Measurements from ENCODE around the gene GJB3. TPM values are rescaled to one million over a fixed set of nuclear protein-coding genes. Genes with fewer than 3 reads are reported as not detected.

GJB3 gene
- total and polyA plus RNA-seq, 11 donors: not detected

DNA sequence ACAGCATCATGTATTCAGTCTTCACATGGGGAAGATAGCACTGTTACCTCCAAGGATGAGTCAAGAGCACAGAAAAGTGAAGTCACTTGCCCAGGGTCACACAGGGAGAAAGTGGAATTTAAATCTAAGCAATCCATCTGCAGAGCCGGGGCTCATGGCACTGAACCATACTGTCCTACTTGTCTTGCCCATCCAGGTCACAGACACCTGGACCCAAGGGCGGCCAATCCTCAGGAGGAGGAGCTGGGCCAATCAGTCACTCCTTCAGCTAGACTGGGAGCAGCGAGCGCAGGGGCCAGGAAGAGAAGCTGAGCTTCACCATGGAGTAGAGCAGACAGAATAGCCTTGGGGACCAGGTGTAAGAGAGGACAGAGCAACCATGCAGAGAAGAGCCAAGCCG is 35.3 kb upstream of the GJB3 start:
- Histone ChIP-seq H3K4me1 (no peaks in the 10 kb centered on the region), H3K27ac (no peak overlapping the region), H3K36me3 (no peaks in the 10 kb centered on the region), H3K27me3 (peaks cover 0 to 19% (median 5%) of the 10 kb centered on the region in 9 donors), H3K9me3 (no peaks in the 10 kb centered on the region), H3K4me3 (no peak overlapping the region)
- WGBS, 4 donors: 71 to 90% (median 85%) methylated on average over 5 of the region's 5 CpGs
- intact Hi-C loops (cut with DNase I): loop anchor here in 6 of 10 donors (10.0 kb wide), 4 partner anchors 291 to 1111 kb away; no protein-coding TSS in a partner anchor
- DNase-seq (no peak), ATAC-seq (no peak)
- TF ChIP-seq CTCF (IDR thresholded peaks at IDR 0.05): no peak
- no peak for TF ChIP-seq POLR2A (IDR thresholded peaks at IDR 0.05)

DNA sequence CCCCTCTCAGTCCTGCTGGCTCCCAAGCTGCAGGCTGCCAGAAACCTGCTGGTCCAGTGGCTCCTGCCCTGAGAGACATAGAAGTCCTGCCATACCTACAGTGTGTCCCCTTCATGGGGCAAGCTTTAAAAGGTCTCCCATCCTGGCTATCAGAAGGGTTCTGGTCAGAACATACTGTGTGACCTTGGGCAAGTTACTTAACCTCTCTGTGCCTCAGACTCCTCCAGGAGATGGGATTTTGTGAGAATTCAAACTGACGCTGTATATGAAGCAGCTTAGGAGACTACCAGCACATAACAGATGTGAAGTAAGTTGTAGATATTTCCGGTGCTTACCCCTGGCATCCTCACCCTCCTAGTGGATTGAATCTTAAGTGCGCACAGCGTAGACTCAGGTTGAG is 34.9 kb upstream of the GJB3 start:
- Histone ChIP-seq H3K27ac (no peak overlapping the region), H3K9me3 (no peaks in the 10 kb centered on the region), H3K4me1 (no peaks in the 10 kb centered on the region), H3K36me3 (no peaks in the 10 kb centered on the region), H3K27me3 (peaks cover 0 to 19% (median 5%) of the 10 kb centered on the region in 9 donors), H3K4me3 (no peak overlapping the region)
- intact Hi-C loops (cut with DNase I): loop anchor here in 6 of 10 donors (10.0 kb wide), 4 partner anchors 291 to 1111 kb away; no protein-coding TSS in a partner anchor
- 80 to 90% (median 83%) methylated on average over 4 of the region's 4 CpGs for WGBS, 4 donors
- ATAC-seq (no peak), DNase-seq (no peak)
- no peak for TF ChIP-seq CTCF (IDR thresholded peaks at IDR 0.05)
- no peak for TF ChIP-seq POLR2A (IDR thresholded peaks at IDR 0.05)

DNA sequence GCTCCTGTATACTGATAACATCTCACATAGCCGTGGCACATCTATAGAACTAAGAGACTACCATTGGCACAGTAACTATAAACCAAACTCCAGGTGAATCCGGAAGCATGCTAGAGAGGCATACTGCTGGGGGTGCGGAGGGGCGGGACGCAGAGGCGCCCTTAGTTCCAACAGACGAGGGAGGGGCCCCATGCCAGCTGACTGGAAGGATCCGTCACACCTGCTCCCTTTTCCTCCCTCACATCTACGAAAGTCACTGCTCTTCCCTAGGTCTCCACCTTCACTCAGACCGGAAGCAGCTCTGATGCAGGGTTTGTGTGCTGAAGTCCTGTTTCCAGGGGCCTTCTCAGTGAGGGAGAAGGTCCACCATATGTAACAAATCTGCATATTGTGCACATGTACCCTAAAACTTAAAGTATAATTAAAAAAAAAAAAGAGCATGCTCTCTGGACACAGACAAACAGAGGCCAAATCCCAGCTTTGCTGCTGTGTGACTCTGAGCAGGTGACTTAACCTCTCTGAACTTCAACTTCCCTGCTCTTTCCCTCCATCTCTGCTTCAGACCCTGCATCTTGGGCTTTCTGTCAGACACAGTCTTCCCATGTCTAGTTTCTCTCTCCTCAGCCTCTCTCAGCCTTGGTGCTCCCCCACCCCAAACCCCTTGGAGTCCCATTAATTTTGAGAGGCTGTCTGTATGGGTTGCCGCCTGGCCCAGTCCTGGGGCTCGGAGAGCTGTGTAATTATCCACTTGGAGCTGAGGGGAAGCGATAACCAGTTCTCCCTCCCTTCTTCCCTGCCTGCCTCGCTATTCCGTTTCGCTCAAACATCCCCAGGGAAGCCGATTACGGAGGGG is 34.0 kb upstream of the GJB3 start:
- Histone ChIP-seq H3K4me3 (no peak overlapping the region), H3K4me1 (no peaks in the 10 kb centered on the region), H3K36me3 (no peaks in the 10 kb centered on the region), H3K9me3 (no peaks in the 10 kb centered on the region), H3K27me3 (peaks cover 0 to 19% (median 5%) of the 10 kb centered on the region in 9 donors), H3K27ac (no peak overlapping the region)
- intact Hi-C loops (cut with DNase I): loop anchor here in 6 of 10 donors (10.0 kb wide), 4 partner anchors 292 to 1112 kb away; no protein-coding TSS in a partner anchor
- 51 to 76% (median 59%) methylated on average over 17 to 18 of the region's 18 CpGs for WGBS, 4 donors
- TF ChIP-seq POLR2A (IDR thresholded peaks at IDR 0.05) (no peak), CTCF (IDR thresholded peaks at IDR 0.05) (no peak)
- no peak for ATAC-seq
- no peak for DNase-seq

- ATAC-seq: no peak
- no peak for TF ChIP-seq POLR2A (IDR thresholded peaks at IDR 0.05)
- TF ChIP-seq CTCF (IDR thresholded peaks at IDR 0.05): no peak
- Histone ChIP-seq H3K27ac (no peak overlapping the region), H3K27me3 (peaks cover 0 to 19% (median 5%) of the 10 kb centered on the region in 9 donors), H3K36me3 (no peaks in the 10 kb centered on the region), H3K4me1 (no peaks in the 10 kb centered on the region), H3K4me3 (no peak overlapping the region), H3K9me3 (no peaks in the 10 kb centered on the region)
- no peak for DNase-seq
- WGBS, 4 donors: 41 to 72% (median 54%) methylated on average over 6 of the region's 6 CpGs
- intact Hi-C loops (cut with DNase I): loop anchor here in 6 of 10 donors (10.0 kb wide), 4 partner anchors 293 to 1113 kb away; no protein-coding TSS in a partner anchor
Measured at GRCh38 chr1:34747638-34747941, 33.4 kb upstream of the GJB3 start.

All from heart left ventricle (tissue), 16 donors.